Hepatocyte (in vitro differentiated cells): ENCODE results near the gene SEL1L2. TPM values are rescaled to one million over a fixed set of nuclear protein-coding genes. Genes with fewer than 3 reads are reported as not detected.

ENCODE experiments used
- DNase-seq: peaks from one replicate; pipeline ENCODE4 v3.0.0-alpha.2; 2016; ENCODE audit warnings: low spot score
- H2AFZ ChIP-seq: fragments of 200-600 bp; sonication (generic); 2 replicates; pipeline ENCODE4 v1.6.0; 2016; ENCODE audit warnings: antibody characterized with exemption, mild to moderate bottlenecking
- H3K27ac ChIP-seq: fragments of 200-600 bp; sonication (generic); 2 replicates; pipeline ENCODE4 v1.5.1; 2016; ENCODE audit warnings: mild to moderate bottlenecking
- H3K27me3 ChIP-seq: fragments of 200-600 bp; sonication (generic); 2 replicates; pipeline ENCODE4 v1.6.1; 2016
- H3K36me3 ChIP-seq: fragments of 200-600 bp; sonication (generic); replicated peaks from 2 replicates; pipeline ENCODE4 v1.5.1; 2016; ENCODE audit warnings: low read depth; ENCODE audit not compliant: insufficient read depth
- H3K4me1 ChIP-seq: fragments of 200-600 bp; sonication (generic); 2 replicates; pipeline ENCODE4 v1.5.1; 2016; ENCODE audit warnings: mild to moderate bottlenecking, moderate library complexity; ENCODE audit not compliant: insufficient read depth
- H3K4me2 ChIP-seq: fragments of 200-600 bp; sonication (generic); 2 replicates; pipeline ENCODE4 v1.6.0; 2016
- H3K4me3 ChIP-seq: fragments of 200-600 bp; sonication (generic); 2 replicates; pipeline ENCODE4 v1.5.1; 2016; ENCODE audit warnings: mild to moderate bottlenecking
- H3K79me2 ChIP-seq: fragments of 200-600 bp; sonication (generic); 2 replicates; pipeline ENCODE4 v1.6.0; 2017; ENCODE audit warnings: mild to moderate bottlenecking
- H3K9me2 ChIP-seq: fragments of 200-600 bp; sonication (generic); replicated peaks from 2 replicates; pipeline ENCODE4 v1.6.0; 2017; ENCODE audit warnings: mild to moderate bottlenecking; ENCODE audit not compliant: insufficient read depth
- H3K9me3 ChIP-seq: fragments of 200-600 bp; sonication (generic); 2 replicates; pipeline ENCODE4 v1.5.1; 2016; ENCODE audit warnings: low read depth, mild to moderate bottlenecking
- H4K20me1 ChIP-seq: fragments of 200-600 bp; sonication (generic); 2 replicates; pipeline ENCODE4 v1.6.0; 2016; ENCODE audit warnings: mild to moderate bottlenecking; ENCODE audit not compliant: insufficient read depth, poor library complexity, severe bottlenecking
- CTCF ChIP-seq: fragments of 200-600 bp; sonication (generic); IDR thresholded peaks from 2 replicates; pipeline ENCODE4 v1.5.1; 2016; ENCODE audit warnings: antibody characterized with exemption, mild to moderate bottlenecking; ENCODE audit not compliant: poor library complexity
- EZH2 ChIP-seq: fragments of 200-600 bp; sonication (generic); IDR thresholded peaks from 2 replicates; pipeline ENCODE4 v1.6.1; 2016; ENCODE audit warnings: antibody characterized with exemption, mild to moderate bottlenecking, borderline replicate concordance
- EZH2phosphoT487 ChIP-seq: fragments of 200-600 bp; sonication (generic); IDR thresholded peaks from one replicate; pipeline ENCODE4 v1.6.1; 2018; ENCODE audit warnings: antibody characterized with exemption, mild to moderate bottlenecking, low read depth, moderate library complexity; ENCODE audit not compliant: unreplicated experiment, severe bottlenecking
- WGBS: methylation state at CpG from one replicate; pipeline ENCODE4 v1.1.6; 2016; ENCODE audit warnings: low lambda C conversion rate; ENCODE audit errors: missing lambda C conversion rate; 5-methylcytosine and 5-hydroxymethylcytosine counted together
- polyA plus RNA-seq: library from polyadenylated mRNA; unstranded; fragments of >200 nt; fragmentation: Nextera tagmentation; extraction: Ambion mirVana; gene quantifications from 2 replicates; pipeline ENCODE4 v1.2.1, GENCODE V29; 2016
- total RNA-seq: library from RNA; depleted of rRNA; stranded (reverse); fragments of >200 nt; gene quantifications from 2 replicates; pipeline ENCODE4 v1.2.3, GENCODE V29; 2014

Gene SEL1L2
- total and polyA plus RNA-seq, 2 experiments from 2014 or later, result not detected

- Histone ChIP-seq H3K4me3 (no peak overlapping the region), H3K9me2 (no peaks in the 10 kb centered on the region), H2AFZ (no peak overlapping the region), H3K36me3 (no peaks in the 10 kb centered on the region), H3K27me3 (no peaks in the 10 kb centered on the region), H3K4me1 (peaks cover 8% of the 10 kb centered on the region), H4K20me1 (no peaks in the 10 kb centered on the region), H3K79me2 (no peaks in the 10 kb centered on the region), H3K9me3 (no peaks in the 10 kb centered on the region), H3K4me2 (no peak overlapping the region), H3K27ac (no peak overlapping the region)
- no peak for DNase-seq
- WGBS, result 61% methylated on average over 4 of the region's 4 CpGs
- no peak for TF ChIP-seq EZH2phosphoT487
- no peak for TF ChIP-seq CTCF
- TF ChIP-seq EZH2, result no peak
These were observed 146.1 kb downstream of the SEL1L2 start for GRCh38 chr20:13844296-13844695.

- no peak overlapping the region for H3K4me3 ChIP-seq
- no peaks in the 10 kb centered on the region for H3K27me3 ChIP-seq
- peaks cover 8% of the 10 kb centered on the region for H3K4me1 ChIP-seq
- H3K36me3 ChIP-seq, result no peaks in the 10 kb centered on the region
- H2AFZ ChIP-seq, result no peak overlapping the region
- H4K20me1 ChIP-seq, result no peaks in the 10 kb centered on the region
- no peak for TF ChIP-seq EZH2
- TF ChIP-seq CTCF, result no peak
- TF ChIP-seq EZH2phosphoT487, result no peak
- no peak overlapping the region for H3K4me2 ChIP-seq
- no peak for DNase-seq
- no peaks in the 10 kb centered on the region for H3K79me2 ChIP-seq
- no peak overlapping the region for H3K27ac ChIP-seq
- WGBS, result 79% methylated on average over 3 of the region's 3 CpGs
- no peaks in the 10 kb centered on the region for H3K9me2 ChIP-seq
- no peaks in the 10 kb centered on the region for H3K9me3 ChIP-seq
These were observed 149.2 kb downstream of the SEL1L2 start for GRCh38 chr20:13841206-13841605.

- Histone ChIP-seq H3K27ac (no peak overlapping the region), H4K20me1 (no peaks in the 10 kb centered on the region), H2AFZ (no peak overlapping the region), H3K4me1 (peaks cover 8% of the 10 kb centered on the region), H3K27me3 (no peaks in the 10 kb centered on the region), H3K36me3 (no peaks in the 10 kb centered on the region), H3K9me2 (no peaks in the 10 kb centered on the region), H3K79me2 (no peaks in the 10 kb centered on the region), H3K9me3 (no peaks in the 10 kb centered on the region), H3K4me2 (no peak overlapping the region), H3K4me3 (no peak overlapping the region)
- 73% methylated on average over 4 of the region's 4 CpGs for WGBS
- TF ChIP-seq EZH2 (no peak), EZH2phosphoT487 (no peak), CTCF (no peak)
- no peak for DNase-seq
These were observed 150.3 kb downstream of the SEL1L2 start for GRCh38 chr20:13840093-13840465.
